GM06990 (cell line): ENCODE results near the gene SNAPIN.

ENCODE experiments used
- DNase-seq: peaks from one replicate; pipeline ENCODE4 v3.0.0-alpha.2; 2011; ENCODE audit not compliant: insufficient read length; ENCODE audit errors: extremely low read depth
- H3K27me3 ChIP-seq: replicated peaks from 2 replicates; pipeline ENCODE4 v1.6.0; 2011; ENCODE audit warnings: low read length; ENCODE audit not compliant: control insufficient read depth, insufficient read depth
- H3K36me3 ChIP-seq: 2 replicates; pipeline ENCODE4 v1.5.1; 2011; ENCODE audit warnings: low read length; ENCODE audit not compliant: control insufficient read depth, insufficient read depth
- H3K4me3 ChIP-seq: replicated peaks from 2 replicates; pipeline ENCODE4 v1.5.1; 2011; ENCODE audit warnings: low read depth, mild to moderate bottlenecking, control low read depth, low read length
- TF ChIP-seq, protein P1 (sequence below): IDR thresholded peaks from 2 replicates; pipeline ENCODE4 v1.5.1; 2011; ENCODE audit warnings: low read length, control low read depth, mild to moderate bottlenecking, inconsistent platforms; ENCODE audit not compliant: insufficient read depth, poor library complexity, severe bottlenecking

The SNAPIN gene

DNA sequence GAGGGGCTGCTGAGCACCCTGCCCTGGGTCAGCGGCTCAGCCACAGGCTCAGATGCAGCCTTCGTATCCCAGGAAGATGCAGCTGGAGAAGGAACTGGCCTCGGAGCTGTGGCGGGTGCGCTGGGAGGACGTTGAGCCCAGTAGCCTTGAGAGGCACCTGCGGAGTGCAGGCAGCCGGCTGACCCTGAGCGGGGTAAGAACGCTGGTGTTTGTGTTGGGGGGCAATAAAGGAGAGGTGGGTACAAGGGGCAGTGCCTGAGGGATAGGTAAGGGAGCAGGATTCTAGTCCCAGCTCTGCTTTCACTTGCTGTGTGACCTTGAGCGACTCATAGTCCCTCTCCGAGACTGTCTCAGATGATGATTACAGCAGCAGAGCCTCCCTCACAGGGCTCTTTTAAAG lies 26.4 kb downstream of the SNAPIN start:
- Histone ChIP-seq H3K36me3 (no peaks in the 10 kb centered on the region), H3K4me3 (no peak overlapping the region), H3K27me3 (peaks cover 1% of the 10 kb centered on the region)
- DNase-seq: no peak
- TF ChIP-seq, protein P1, sequence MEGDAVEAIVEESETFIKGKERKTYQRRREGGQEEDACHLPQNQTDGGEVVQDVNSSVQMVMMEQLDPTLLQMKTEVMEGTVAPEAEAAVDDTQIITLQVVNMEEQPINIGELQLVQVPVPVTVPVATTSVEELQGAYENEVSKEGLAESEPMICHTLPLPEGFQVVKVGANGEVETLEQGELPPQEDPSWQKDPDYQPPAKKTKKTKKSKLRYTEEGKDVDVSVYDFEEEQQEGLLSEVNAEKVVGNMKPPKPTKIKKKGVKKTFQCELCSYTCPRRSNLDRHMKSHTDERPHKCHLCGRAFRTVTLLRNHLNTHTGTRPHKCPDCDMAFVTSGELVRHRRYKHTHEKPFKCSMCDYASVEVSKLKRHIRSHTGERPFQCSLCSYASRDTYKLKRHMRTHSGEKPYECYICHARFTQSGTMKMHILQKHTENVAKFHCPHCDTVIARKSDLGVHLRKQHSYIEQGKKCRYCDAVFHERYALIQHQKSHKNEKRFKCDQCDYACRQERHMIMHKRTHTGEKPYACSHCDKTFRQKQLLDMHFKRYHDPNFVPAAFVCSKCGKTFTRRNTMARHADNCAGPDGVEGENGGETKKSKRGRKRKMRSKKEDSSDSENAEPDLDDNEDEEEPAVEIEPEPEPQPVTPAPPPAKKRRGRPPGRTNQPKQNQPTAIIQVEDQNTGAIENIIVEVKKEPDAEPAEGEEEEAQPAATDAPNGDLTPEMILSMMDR: no peak

DNA sequence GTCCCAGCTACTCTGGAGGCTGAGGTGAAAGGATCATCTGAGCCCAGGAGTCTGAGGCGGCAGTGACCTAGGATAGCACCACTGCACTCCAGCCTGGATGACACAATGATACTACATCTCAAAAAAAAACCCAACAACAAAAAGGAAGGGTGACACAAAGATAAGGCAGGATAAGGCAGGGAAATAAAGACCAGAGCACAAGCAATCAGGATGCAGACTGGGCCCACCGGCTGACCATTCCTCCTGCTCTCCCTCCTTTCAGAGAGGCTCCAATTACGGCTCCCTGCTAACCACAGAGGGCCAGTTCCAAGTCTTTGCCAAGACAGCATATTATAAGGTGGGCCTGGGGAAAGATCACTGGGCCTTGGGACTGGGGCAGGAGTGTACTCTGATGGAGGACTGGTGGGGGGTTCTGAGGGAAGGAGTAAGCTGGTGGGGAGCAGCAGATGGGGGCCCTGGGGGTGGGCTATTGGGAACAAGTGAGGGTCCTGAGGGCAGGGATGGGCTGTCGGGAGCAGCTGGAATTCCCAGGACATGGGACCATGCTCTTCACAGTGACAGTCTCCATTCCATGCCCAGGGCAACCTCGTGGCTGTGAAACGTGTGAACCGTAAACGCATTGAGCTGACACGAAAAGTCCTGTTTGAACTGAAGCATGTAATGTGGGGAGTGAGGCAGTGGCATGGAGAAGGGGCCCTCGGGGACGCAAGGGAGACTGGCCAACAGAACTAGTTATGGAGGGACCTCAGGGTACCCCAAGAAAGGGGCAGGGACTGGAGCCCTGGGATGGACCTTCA lies 27.2 kb downstream of the SNAPIN start:
- DNase-seq: no peak
- Histone ChIP-seq H3K36me3 (no peaks in the 10 kb centered on the region), H3K27me3 (peaks cover 1% of the 10 kb centered on the region), H3K4me3 (no peak overlapping the region)
- TF ChIP-seq, protein P1: no peak

DNA sequence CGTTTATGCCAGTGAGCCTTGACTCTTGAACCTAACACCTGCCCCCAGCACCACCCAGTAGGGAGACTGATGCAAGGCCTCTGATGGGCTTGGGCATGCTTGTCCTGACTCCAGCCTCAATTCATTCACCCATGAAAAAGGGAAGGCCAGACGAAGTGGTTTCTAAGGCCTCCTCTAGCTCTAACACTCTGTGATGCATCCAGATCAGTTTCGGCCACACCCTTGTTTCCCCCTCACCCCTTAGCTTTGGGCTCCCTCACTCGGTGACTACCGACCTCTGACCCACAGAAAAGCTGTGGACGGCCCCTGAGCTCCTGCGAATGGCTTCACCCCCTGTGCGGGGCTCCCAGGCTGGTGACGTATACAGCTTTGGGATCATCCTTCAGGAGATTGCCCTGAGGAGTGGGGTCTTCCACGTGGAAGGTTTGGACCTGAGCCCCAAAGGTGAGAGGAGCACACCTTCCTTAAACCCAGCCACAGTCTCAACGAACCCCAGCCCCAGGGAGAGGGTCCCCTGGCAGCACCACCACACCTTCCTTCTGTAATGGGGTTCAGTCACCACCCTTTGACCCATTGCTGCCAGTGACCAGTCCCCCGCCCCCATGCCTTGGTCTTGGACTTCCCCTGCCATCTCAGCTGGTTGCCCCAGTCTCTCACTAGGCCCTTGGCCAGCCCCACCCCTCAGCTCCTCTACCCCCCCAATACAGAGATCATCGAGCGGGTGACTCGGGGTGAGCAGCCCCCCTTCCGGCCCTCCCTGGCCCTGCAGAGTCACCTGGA lies 29.0 kb downstream of the SNAPIN start:
- no peak for DNase-seq
- no peak overlapping the region for H3K4me3 ChIP-seq
- TF ChIP-seq, protein P1: no peak
- no peaks in the 10 kb centered on the region for H3K36me3 ChIP-seq
- H3K27me3 ChIP-seq: peaks cover 1% of the 10 kb centered on the region

DNA sequence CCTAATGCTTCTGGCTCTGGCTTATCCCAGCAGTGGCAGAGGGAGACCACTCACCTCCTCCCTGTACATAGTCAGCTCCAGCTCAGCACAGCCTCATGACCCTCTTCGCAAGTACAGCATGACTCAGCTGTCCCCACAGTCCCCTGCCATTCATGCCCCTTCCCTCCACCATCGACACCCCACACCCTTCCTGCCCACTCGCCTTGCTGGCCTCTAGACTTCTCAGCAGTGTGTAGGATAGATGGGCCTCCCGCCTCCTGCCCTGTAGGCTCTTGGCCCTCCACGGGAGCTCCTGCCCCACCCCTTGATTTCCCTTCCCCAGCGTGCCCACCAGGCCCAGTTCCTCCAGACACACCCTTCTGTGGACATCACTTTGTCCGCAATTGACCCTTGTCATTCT lies 29.8 kb downstream of the SNAPIN start:
- TF ChIP-seq, protein P1: no peak
- H3K36me3 ChIP-seq: no peaks in the 10 kb centered on the region
- peaks cover 1% of the 10 kb centered on the region for H3K27me3 ChIP-seq
- H3K4me3 ChIP-seq: no peak overlapping the region
- DNase-seq: no peak

DNA sequence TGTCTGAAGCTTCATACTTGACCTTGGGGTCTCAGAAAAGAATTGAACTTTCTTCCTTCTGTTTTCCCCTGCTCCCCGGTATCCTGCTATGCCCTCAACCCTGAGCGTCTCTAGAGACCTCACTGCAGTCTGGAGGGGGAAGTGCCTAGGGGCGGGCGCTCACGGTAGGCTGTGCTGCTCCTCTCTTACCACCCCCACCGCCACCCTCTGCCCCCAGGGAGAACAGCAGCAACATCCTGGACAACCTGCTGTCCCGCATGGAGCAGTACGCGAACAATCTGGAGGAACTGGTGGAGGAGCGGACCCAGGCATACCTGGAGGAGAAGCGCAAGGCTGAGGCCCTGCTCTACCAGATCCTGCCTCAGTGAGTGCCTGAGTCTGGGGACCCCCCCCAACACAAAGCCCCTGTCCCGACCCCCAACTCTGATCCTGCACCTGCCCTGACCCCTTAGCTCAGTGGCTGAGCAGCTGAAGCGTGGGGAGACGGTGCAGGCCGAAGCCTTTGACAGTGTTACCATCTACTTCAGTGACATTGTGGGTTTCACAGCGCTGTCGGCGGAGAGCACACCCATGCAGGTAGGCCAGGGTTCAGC lies 30.3 kb downstream of the SNAPIN start:
- Histone ChIP-seq H3K27me3 (peaks cover 1% of the 10 kb centered on the region), H3K36me3 (no peaks in the 10 kb centered on the region), H3K4me3 (no peak overlapping the region)
- no peak for DNase-seq
- TF ChIP-seq, protein P1: no peak
